GM12873 (cell line): ENCODE data around the gene GLI1.

Experiments
- TF ChIP-seq, protein P1 (sequence below): IDR thresholded peaks from 2 replicates; pipeline ENCODE4 v1.5.1; 2012; ENCODE audit warnings: low read depth, mild to moderate bottlenecking, moderate library complexity, low read length, control low read depth; ENCODE audit not compliant: insufficient read depth; ENCODE audit errors: missing control alignments

Gene GLI1

DNA sequence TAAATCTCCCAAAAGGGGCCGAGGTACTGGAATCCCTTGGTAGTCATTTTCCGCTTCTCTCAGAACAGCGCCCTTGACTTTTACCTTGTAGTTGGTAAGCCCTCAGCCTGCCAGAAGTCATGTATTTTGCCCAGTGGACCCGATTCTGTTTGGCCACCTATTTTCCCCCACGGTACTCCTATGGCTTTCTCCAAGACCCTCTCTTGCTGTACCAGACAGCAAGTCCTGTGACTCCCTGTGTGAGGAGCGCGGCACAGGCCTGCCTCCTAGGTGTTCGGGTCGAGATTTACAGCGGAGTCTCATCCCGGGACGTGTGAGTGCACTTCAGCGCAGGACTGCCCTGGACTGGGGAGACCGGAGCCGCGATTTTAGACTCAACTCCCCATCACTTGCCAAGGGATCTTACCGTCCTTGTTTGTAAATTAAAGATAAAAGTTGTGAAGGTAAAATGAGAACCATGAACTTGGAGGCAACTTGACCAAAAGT, 62.0 kb downstream of the GLI1 start:
- TF ChIP-seq, protein P1, sequence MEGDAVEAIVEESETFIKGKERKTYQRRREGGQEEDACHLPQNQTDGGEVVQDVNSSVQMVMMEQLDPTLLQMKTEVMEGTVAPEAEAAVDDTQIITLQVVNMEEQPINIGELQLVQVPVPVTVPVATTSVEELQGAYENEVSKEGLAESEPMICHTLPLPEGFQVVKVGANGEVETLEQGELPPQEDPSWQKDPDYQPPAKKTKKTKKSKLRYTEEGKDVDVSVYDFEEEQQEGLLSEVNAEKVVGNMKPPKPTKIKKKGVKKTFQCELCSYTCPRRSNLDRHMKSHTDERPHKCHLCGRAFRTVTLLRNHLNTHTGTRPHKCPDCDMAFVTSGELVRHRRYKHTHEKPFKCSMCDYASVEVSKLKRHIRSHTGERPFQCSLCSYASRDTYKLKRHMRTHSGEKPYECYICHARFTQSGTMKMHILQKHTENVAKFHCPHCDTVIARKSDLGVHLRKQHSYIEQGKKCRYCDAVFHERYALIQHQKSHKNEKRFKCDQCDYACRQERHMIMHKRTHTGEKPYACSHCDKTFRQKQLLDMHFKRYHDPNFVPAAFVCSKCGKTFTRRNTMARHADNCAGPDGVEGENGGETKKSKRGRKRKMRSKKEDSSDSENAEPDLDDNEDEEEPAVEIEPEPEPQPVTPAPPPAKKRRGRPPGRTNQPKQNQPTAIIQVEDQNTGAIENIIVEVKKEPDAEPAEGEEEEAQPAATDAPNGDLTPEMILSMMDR: no peak
